Measurements from ENCODE around the gene SCYL1. TPM values are rescaled to one million over a fixed set of nuclear protein-coding genes. Genes with fewer than 3 reads are reported as not detected.

SCYL1 gene
- total and polyA plus RNA-seq, 4 donors = 54.3 to 107 (median 86.5) TPM

DNA sequence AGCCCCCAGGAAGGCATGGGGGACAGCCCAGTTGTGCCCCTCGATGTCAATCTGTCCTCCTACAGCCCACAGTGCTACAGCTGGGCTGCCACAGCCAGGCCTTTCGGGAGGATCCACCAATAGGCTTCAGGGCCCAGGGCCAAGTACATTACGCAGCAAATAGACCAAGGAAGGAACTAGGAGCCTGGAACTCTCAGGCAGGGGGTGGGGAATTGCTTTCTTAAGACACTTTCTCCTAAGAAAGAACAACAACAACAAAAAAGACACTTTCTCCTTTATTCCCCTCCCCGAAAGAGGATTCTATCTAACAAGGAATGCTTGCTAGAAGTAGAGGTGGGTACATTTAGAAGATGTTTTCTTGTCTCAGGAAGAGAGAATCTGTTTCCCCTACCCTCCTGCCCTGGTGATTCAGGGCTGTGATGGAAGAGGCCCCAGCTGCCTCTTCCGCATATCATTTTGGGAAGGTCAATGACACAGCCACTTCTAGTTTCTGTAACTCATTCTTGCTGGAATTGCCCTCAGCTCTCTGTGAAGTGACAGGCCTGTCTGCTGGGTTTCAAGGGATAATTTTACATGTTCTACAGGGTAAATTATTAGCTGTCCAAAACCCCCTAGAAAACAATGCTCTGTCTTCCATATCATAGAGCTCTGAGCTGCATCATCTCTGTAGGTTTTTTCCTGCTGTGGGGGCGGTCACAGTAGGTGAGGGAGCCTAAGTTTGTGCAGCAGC, 32.1 kb upstream of the SCYL1 start:
- no peaks in the 10 kb centered on the region for H3K36me3 ChIP-seq (ENCODE audit: control insufficient read depth in 4 of 4, insufficient read depth in 4 of 4, low read length in 4 of 4)
- peak overlapping the region in 1 of 2 donors; percentile 69 for H3K9ac ChIP-seq (ENCODE audit: insufficient read depth in 1 of 2, low read length in 2 of 2)
- no peak overlapping the region for H3K4me3 ChIP-seq
- ATAC-seq (ENCODE audit: insufficient read depth, low FRiP score) (no peak), DNase-seq (peak; percentile 87 to 95 (median 94))
- TF ChIP-seq, protein P1, sequence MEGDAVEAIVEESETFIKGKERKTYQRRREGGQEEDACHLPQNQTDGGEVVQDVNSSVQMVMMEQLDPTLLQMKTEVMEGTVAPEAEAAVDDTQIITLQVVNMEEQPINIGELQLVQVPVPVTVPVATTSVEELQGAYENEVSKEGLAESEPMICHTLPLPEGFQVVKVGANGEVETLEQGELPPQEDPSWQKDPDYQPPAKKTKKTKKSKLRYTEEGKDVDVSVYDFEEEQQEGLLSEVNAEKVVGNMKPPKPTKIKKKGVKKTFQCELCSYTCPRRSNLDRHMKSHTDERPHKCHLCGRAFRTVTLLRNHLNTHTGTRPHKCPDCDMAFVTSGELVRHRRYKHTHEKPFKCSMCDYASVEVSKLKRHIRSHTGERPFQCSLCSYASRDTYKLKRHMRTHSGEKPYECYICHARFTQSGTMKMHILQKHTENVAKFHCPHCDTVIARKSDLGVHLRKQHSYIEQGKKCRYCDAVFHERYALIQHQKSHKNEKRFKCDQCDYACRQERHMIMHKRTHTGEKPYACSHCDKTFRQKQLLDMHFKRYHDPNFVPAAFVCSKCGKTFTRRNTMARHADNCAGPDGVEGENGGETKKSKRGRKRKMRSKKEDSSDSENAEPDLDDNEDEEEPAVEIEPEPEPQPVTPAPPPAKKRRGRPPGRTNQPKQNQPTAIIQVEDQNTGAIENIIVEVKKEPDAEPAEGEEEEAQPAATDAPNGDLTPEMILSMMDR (IDR thresholded peaks at IDR 0.05; ENCODE audit: control extremely low read depth, extremely low read depth) = no peak
- no peaks in the 10 kb centered on the region for H3K9me3 ChIP-seq (ENCODE audit: control insufficient read depth in 4 of 4, insufficient read depth in 3 of 4, low read length in 3 of 4)
- H3K4me1 ChIP-seq (ENCODE audit: control insufficient read depth in 5 of 5, insufficient read depth in 5 of 5, low read length in 5 of 5) = peaks cover 36 to 84% (median 50%) of the 10 kb centered on the region in 5 donors
- peak overlapping the region; percentile 88 to 97 for H3K27ac ChIP-seq (ENCODE audit: low read depth in 1 of 2, low read length in 1 of 2)
- WGBS, 2 donors = 19 to 34% methylated on average over 6 of the region's 6 CpGs
- H3K27me3 ChIP-seq (ENCODE audit: control insufficient read depth in 3 of 3, insufficient read depth in 3 of 3, low read length in 2 of 3) = no peaks in the 10 kb centered on the region

DNA sequence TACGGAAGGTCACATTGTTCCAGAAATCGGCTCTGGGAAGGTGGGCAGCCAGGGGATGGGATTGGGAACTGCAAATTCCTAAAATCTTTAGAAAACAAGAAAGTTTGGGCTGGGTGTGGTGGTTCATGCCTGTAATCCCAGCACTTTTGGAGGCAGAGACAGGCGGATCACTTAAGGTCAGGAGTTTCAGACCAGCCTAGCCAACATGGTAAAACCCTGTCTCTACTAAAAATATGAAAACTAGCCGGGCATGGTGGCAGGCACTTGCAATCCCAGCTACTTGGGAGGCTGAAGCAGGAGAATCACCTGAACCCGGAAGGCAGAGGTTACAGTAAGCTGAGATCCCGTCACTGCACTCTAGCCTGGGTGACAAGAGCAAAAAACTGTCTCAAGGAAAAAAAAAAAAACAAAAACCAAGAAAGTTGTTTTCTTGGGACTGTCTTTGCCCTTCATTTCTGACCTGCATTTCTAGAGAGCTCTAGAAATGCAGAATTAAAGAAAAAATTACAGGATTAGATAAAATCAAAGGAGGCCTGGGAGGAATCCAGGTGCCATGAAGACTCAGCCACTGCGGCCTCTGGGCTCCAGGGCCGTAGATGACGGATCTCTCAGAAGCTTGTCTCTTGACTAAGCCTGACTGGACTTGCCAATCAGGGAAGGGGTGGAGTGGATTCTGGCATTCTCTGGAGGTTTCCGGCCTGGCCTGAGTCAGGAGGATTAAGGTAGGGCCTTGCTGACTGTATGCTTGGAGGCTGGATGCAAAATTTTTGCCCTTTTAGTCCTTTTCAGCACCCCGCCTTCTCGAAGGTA, 31.3 kb upstream of the SCYL1 start:
- no peak overlapping the region for H3K4me3 ChIP-seq
- 51 to 67% methylated on average over 12 of the region's 12 CpGs for WGBS, 2 donors
- DNase-seq = peak; percentile 22 to 47 (median 34)

DNA sequence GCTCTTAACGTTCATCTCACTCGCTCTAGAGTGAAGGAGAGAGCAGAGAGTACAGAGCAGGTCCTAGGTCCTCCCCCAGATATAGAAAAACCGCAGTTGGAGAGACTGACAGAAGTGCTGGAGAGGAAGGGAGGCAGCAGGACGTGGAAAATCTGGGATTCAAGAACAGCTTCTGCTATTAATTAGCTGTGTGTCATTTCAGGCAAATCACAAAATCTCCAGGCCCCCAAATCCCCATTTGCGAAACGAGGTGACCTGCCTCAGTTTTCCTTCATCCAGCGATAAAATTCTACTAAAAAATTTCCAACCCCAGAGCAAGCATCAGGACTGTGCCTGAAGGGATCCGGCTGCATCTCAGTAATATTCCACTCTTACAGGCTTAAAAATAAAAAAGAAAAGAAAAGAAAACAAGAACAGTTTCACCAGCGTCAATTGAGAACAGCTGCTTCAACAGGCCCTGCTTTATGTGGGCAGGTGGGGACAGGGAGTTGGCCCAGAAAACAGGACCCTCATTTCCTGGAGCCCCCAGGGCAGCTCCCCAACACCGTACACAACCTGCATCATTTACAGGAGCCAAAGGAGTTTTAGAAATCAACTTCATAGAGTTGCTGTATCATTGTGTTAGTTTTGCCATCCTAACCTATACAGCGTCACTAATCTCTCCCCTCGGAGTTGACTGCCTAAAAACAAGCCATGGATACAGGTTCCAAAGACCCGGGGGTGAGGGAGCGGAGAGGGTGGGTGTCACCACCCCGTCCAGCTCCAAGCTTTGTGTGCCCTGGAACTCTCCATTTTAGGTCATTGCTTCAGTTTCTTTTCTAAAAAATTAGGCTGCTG, 28.4 kb upstream of the SCYL1 start:
- Histone ChIP-seq H3K27ac (ENCODE audit: low read depth in 1 of 2, low read length in 1 of 2) (peak overlapping the region; percentile 92 to 97), H3K9me3 (ENCODE audit: control insufficient read depth in 4 of 4, insufficient read depth in 3 of 4, low read length in 3 of 4) (peaks cover 0 to 3% (median 0%) of the 10 kb centered on the region in 4 donors), H3K4me3 (no peak overlapping the region), H3K36me3 (ENCODE audit: control insufficient read depth in 4 of 4, insufficient read depth in 4 of 4, low read length in 4 of 4) (peaks cover 2 to 24% (median 5%) of the 10 kb centered on the region in 4 donors), H3K27me3 (ENCODE audit: control insufficient read depth in 3 of 3, insufficient read depth in 3 of 3, low read length in 2 of 3) (no peaks in the 10 kb centered on the region), H3K9ac (ENCODE audit: insufficient read depth in 1 of 2, low read length in 2 of 2) (peak overlapping the region; percentile 69 to 99), H3K4me1 (ENCODE audit: control insufficient read depth in 5 of 5, insufficient read depth in 5 of 5, low read length in 5 of 5) (peaks cover 11 to 57% (median 21%) of the 10 kb centered on the region in 5 donors)
- ATAC-seq (ENCODE audit: insufficient read depth, low FRiP score) = no peak
- DNase-seq = peak; percentile 28 to 60 (median 60)
- TF ChIP-seq, protein P1 (IDR thresholded peaks at IDR 0.05; ENCODE audit: control extremely low read depth, extremely low read depth) = no peak
- 35 to 38% methylated on average over 15 of the region's 15 CpGs for WGBS, 2 donors

More for the DNA sequence above, 31.3 kb upstream of the SCYL1 start:
- peak overlapping the region in 1 of 2 donors; percentile 69 for H3K9ac ChIP-seq (ENCODE audit: insufficient read depth in 1 of 2, low read length in 2 of 2)
- peaks cover 30 to 83% (median 42%) of the 10 kb centered on the region in 5 donors for H3K4me1 ChIP-seq (ENCODE audit: control insufficient read depth in 5 of 5, insufficient read depth in 5 of 5, low read length in 5 of 5)
- ATAC-seq (ENCODE audit: insufficient read depth, low FRiP score) = no peak
- H3K27me3 ChIP-seq (ENCODE audit: control insufficient read depth in 3 of 3, insufficient read depth in 3 of 3, low read length in 2 of 3) = no peaks in the 10 kb centered on the region
- H3K9me3 ChIP-seq (ENCODE audit: control insufficient read depth in 4 of 4, insufficient read depth in 3 of 4, low read length in 3 of 4) = no peaks in the 10 kb centered on the region
- H3K27ac ChIP-seq (ENCODE audit: low read depth in 1 of 2, low read length in 1 of 2) = peak overlapping the region; percentile 88 to 97
- TF ChIP-seq, protein P1 (IDR thresholded peaks at IDR 0.05; ENCODE audit: control extremely low read depth, extremely low read depth) = no peak
- H3K36me3 ChIP-seq (ENCODE audit: control insufficient read depth in 4 of 4, insufficient read depth in 4 of 4, low read length in 4 of 4) = no peaks in the 10 kb centered on the region
